Measurements from ENCODE around the gene PLXDC2.

The PLXDC2 gene

DNA sequence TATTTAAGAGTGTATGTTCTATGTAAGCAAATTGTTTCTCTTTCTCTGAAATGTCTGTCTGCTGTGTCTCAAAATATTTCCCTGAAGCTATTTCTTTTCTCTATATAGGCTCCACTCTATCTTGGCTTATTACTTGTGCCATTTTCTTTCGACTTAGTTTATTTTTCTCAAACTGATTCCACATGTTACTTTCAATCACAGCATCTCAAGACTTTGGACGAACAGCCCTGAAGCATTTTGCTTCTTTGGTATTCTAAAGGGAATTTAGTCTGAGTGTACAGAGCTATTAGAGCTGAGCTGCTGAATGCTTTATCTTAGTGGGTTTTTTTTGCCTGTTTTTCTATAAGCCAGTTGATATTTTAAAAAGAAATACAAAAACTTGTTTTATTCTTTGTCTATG lies 95.7 kb downstream of the PLXDC2 start:
- Histone ChIP-seq H4K20me1 (ENCODE audit: insufficient read depth, low read length) (no peaks in the 10 kb centered on the region), H3K9me2 (ENCODE audit: low read depth, low read length) (no peaks in the 10 kb centered on the region), H3K27ac (ENCODE audit: low read depth, low read length, poor library complexity, severe bottlenecking) (no peak overlapping the region), H3K79me2 (ENCODE audit: insufficient read depth, low read length) (no peaks in the 10 kb centered on the region), H3K4me2 (ENCODE audit: low read length) (no peak overlapping the region), H3K9me3 (ENCODE audit: low read length) (no peaks in the 10 kb centered on the region), H3K9ac (ENCODE audit: low read length) (no peak overlapping the region), H3K27me3 (ENCODE audit: insufficient read depth, low read length) (no peaks in the 10 kb centered on the region), H2AFZ (ENCODE audit: low read length) (no peak overlapping the region), H3K4me3 (ENCODE audit: low read depth, low read length, poor library complexity, severe bottlenecking) (no peak overlapping the region), H3K4me1 (ENCODE audit: insufficient read depth, low read length, severe bottlenecking) (no peaks in the 10 kb centered on the region), H3F3A (ENCODE audit: insufficient read depth, low read length) (no peaks in the 10 kb centered on the region), H3K36me3 (ENCODE audit: insufficient read depth, low read length) (no peaks in the 10 kb centered on the region)
- no peak for TF ChIP-seq EZH2 (IDR thresholded peaks at IDR 0.05; ENCODE audit: borderline replicate concordance, low read length)
- TF ChIP-seq, protein P1, sequence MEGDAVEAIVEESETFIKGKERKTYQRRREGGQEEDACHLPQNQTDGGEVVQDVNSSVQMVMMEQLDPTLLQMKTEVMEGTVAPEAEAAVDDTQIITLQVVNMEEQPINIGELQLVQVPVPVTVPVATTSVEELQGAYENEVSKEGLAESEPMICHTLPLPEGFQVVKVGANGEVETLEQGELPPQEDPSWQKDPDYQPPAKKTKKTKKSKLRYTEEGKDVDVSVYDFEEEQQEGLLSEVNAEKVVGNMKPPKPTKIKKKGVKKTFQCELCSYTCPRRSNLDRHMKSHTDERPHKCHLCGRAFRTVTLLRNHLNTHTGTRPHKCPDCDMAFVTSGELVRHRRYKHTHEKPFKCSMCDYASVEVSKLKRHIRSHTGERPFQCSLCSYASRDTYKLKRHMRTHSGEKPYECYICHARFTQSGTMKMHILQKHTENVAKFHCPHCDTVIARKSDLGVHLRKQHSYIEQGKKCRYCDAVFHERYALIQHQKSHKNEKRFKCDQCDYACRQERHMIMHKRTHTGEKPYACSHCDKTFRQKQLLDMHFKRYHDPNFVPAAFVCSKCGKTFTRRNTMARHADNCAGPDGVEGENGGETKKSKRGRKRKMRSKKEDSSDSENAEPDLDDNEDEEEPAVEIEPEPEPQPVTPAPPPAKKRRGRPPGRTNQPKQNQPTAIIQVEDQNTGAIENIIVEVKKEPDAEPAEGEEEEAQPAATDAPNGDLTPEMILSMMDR (IDR thresholded peaks at IDR 0.05; ENCODE audit: low read length), result no peak

DNA sequence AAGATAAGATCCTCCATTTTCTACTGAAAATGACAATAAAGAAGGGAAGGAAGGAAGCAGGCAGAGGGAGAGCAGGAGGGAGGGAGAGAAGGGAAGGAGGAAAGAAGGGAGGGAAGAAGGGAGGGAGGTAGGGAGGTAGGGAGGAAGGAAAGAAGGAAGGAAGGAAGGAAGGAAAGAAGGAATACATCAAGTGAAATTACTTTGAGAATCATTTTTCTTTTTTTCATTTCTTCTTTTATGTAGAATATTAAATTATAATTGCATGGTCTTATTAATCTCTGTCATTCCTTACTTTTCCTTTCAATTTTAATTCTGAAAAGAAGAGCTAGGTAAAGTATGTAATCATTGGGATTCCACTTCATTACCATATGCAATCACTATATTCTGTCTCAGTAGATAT lies 97.8 kb downstream of the PLXDC2 start:
- Histone ChIP-seq H2AFZ (ENCODE audit: low read length) (no peak overlapping the region), H3K27ac (ENCODE audit: low read depth, low read length, poor library complexity, severe bottlenecking) (no peak overlapping the region), H3F3A (ENCODE audit: insufficient read depth, low read length) (no peaks in the 10 kb centered on the region), H3K4me3 (ENCODE audit: low read depth, low read length, poor library complexity, severe bottlenecking) (no peak overlapping the region), H3K36me3 (ENCODE audit: insufficient read depth, low read length) (no peaks in the 10 kb centered on the region), H3K9me3 (ENCODE audit: low read length) (no peaks in the 10 kb centered on the region), H3K4me2 (ENCODE audit: low read length) (no peak overlapping the region), H3K27me3 (ENCODE audit: insufficient read depth, low read length) (no peaks in the 10 kb centered on the region), H3K79me2 (ENCODE audit: insufficient read depth, low read length) (no peaks in the 10 kb centered on the region), H3K9me2 (ENCODE audit: low read depth, low read length) (no peaks in the 10 kb centered on the region), H4K20me1 (ENCODE audit: insufficient read depth, low read length) (no peaks in the 10 kb centered on the region), H3K4me1 (ENCODE audit: insufficient read depth, low read length, severe bottlenecking) (no peaks in the 10 kb centered on the region), H3K9ac (ENCODE audit: low read length) (no peak overlapping the region)
- TF ChIP-seq, protein P1 (IDR thresholded peaks at IDR 0.05; ENCODE audit: low read length), result no peak
- no peak for TF ChIP-seq EZH2 (IDR thresholded peaks at IDR 0.05; ENCODE audit: borderline replicate concordance, low read length)

DNA sequence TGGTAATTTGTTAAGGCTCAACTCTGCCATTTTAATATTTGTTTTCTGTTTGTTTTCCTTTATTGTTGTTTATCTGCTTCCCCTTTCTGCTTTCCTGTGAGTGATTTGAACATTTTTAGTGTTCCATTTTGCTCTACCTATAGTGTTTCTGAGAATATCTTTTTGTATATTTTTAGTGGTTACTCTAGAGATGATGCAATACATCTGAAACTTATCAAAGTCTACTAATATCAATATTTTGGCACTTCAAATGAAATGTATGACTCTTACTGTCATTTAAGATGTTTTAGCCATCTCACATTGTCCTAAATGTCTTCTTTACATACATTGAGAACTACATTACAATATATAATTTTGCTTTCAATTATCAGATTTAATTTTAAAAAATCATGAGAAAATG lies 98.9 kb downstream of the PLXDC2 start:
- Histone ChIP-seq H3K79me2 (ENCODE audit: insufficient read depth, low read length) (no peaks in the 10 kb centered on the region), H3K4me2 (ENCODE audit: low read length) (no peak overlapping the region), H3K27ac (ENCODE audit: low read depth, low read length, poor library complexity, severe bottlenecking) (no peak overlapping the region), H4K20me1 (ENCODE audit: insufficient read depth, low read length) (no peaks in the 10 kb centered on the region), H3K9me3 (ENCODE audit: low read length) (no peaks in the 10 kb centered on the region), H3K27me3 (ENCODE audit: insufficient read depth, low read length) (no peaks in the 10 kb centered on the region), H2AFZ (ENCODE audit: low read length) (no peak overlapping the region), H3K9me2 (ENCODE audit: low read depth, low read length) (no peaks in the 10 kb centered on the region), H3K9ac (ENCODE audit: low read length) (no peak overlapping the region), H3F3A (ENCODE audit: insufficient read depth, low read length) (no peaks in the 10 kb centered on the region), H3K4me1 (ENCODE audit: insufficient read depth, low read length, severe bottlenecking) (no peaks in the 10 kb centered on the region), H3K4me3 (ENCODE audit: low read depth, low read length, poor library complexity, severe bottlenecking) (no peak overlapping the region), H3K36me3 (ENCODE audit: insufficient read depth, low read length) (no peaks in the 10 kb centered on the region)
- TF ChIP-seq EZH2 (IDR thresholded peaks at IDR 0.05; ENCODE audit: borderline replicate concordance, low read length), result no peak
- TF ChIP-seq, protein P1 (IDR thresholded peaks at IDR 0.05; ENCODE audit: low read length), result no peak
